ENCODE measurements around the gene TBC1D22A. TPM values are rescaled to one million over a fixed set of nuclear protein-coding genes. Genes with fewer than 3 reads are reported as not detected.

The TBC1D22A gene, protein sequence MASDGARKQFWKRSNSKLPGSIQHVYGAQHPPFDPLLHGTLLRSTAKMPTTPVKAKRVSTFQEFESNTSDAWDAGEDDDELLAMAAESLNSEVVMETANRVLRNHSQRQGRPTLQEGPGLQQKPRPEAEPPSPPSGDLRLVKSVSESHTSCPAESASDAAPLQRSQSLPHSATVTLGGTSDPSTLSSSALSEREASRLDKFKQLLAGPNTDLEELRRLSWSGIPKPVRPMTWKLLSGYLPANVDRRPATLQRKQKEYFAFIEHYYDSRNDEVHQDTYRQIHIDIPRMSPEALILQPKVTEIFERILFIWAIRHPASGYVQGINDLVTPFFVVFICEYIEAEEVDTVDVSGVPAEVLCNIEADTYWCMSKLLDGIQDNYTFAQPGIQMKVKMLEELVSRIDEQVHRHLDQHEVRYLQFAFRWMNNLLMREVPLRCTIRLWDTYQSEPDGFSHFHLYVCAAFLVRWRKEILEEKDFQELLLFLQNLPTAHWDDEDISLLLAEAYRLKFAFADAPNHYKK
- total RNA-seq: 10.3 and 15.3 TPM in 2 replicates
- polyA plus RNA-seq: 19.8 and 21.7 TPM in 2 replicates

DNA sequence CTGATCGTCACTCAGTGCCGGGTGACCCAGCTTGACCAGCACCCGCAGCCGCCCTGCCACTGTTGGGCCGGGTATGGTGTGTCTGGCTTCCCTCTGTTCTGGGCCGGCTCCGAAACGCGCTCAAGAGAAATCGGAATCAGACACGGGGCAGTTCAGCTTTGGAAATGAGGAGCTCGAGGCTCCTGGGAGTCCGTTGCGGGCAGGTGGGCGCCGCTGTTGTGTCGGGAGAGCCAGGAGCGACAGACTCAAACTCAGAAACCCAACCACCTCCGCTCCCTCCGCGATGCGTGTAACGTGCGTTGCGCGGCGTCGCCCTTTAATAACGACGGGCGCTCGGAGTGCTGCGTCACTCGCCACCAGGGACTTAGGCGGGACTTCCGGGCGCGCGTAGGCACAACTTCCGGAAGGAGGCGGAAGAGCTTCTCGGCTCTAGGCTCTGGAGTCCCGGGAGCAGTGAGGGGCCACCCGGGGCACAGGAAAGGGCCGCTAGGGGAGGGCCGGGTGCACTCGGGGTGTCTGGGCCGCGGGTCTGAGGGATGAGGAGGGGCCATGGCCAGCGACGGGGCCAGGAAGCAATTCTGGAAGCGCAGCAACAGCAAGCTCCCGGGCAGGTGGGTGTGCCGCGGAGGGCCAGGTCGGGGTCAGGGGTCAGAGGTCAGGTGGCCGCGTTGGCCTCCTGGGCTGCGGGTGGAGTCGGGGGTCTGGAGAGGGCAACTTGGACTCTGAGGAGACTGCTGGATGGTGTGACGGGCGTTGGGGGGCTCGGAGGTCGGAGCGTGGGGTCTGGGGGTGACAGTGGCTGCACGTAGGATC is at the start of gene TBC1D22A:
Gene TBC1D22A (plus strand): TSS at position 413 of the 813 bp plus-strand sequence. CDS start 137 bp downstream, at position 550.
- no peaks in the 10 kb centered on the region for H3K9me3 ChIP-seq (ENCODE audit: low read depth)
- H4K20me1 ChIP-seq (ENCODE audit: insufficient read depth, poor library complexity, severe bottlenecking): no peaks in the 10 kb centered on the region
- H3K27ac ChIP-seq: peak within 1 kb of the TSS; percentile 97
- WGBS (ENCODE audit: low lambda C conversion rate, missing lambda C conversion rate): 3% methylated on average over 55 of the region's 66 CpGs
- H3K4me3 ChIP-seq: peak within 1 kb of the TSS; percentile 79
- H2AFZ ChIP-seq: peak within 1 kb of the TSS; percentile 70
- TF ChIP-seq, protein P1, sequence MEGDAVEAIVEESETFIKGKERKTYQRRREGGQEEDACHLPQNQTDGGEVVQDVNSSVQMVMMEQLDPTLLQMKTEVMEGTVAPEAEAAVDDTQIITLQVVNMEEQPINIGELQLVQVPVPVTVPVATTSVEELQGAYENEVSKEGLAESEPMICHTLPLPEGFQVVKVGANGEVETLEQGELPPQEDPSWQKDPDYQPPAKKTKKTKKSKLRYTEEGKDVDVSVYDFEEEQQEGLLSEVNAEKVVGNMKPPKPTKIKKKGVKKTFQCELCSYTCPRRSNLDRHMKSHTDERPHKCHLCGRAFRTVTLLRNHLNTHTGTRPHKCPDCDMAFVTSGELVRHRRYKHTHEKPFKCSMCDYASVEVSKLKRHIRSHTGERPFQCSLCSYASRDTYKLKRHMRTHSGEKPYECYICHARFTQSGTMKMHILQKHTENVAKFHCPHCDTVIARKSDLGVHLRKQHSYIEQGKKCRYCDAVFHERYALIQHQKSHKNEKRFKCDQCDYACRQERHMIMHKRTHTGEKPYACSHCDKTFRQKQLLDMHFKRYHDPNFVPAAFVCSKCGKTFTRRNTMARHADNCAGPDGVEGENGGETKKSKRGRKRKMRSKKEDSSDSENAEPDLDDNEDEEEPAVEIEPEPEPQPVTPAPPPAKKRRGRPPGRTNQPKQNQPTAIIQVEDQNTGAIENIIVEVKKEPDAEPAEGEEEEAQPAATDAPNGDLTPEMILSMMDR (IDR thresholded peaks at IDR 0.05; ENCODE audit: poor library complexity): no peak
- no peak for TF ChIP-seq EZH2 (IDR thresholded peaks at IDR 0.05; ENCODE audit: borderline replicate concordance)
- no peak for TF ChIP-seq EZH2phosphoT487 (IDR thresholded peaks at IDR 0.05; ENCODE audit: low read depth, severe bottlenecking, unreplicated experiment)
- H3K79me2 ChIP-seq: peaks cover 58% of the 10 kb centered on the region
- H3K9me2 ChIP-seq (replicated peaks; ENCODE audit: insufficient read depth): no peaks in the 10 kb centered on the region
- no peaks in the 10 kb centered on the region for H3K27me3 ChIP-seq
- peaks cover 20% of the 10 kb centered on the region for H3K4me1 ChIP-seq (ENCODE audit: insufficient read depth)
- peak within 1 kb of the TSS; percentile 85 for H3K4me2 ChIP-seq
- no peaks in the 10 kb centered on the region for H3K36me3 ChIP-seq (replicated peaks; ENCODE audit: insufficient read depth, low read depth)
- peak; percentile 97 for DNase-seq (ENCODE audit: low spot score)

DNA sequence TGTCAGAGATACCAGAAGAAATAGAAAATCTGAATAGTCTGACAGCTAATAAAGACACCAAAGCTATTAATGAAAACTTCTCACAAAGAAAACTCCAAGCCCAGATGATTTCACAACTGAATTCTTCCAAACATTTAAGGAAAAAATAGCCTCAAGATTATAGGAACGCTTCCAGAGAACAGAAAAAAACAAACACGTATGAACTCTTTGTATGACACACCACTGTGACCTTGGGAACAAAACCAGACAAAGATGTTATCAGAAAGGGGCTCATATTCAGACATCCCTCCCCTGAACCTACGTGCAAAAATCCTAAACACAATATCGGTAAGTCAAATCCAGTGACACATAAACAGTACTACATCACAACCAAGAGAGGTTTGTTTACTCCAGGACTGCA is 47.9 kb upstream of the TBC1D22A start:
- whole genome bisulfite sequencing (ENCODE audit: low lambda C conversion rate, missing lambda C conversion rate): 75% methylated on average over 4 of the region's 4 CpGs
- no peaks in the 10 kb centered on the region for H3K27me3 ChIP-seq
- TF ChIP-seq EZH2 (IDR thresholded peaks at IDR 0.05; ENCODE audit: borderline replicate concordance): no peak
- TF ChIP-seq, protein P1 (IDR thresholded peaks at IDR 0.05; ENCODE audit: poor library complexity): no peak
- no peak for TF ChIP-seq EZH2phosphoT487 (IDR thresholded peaks at IDR 0.05; ENCODE audit: low read depth, severe bottlenecking, unreplicated experiment)
- no peak overlapping the region for H3K4me2 ChIP-seq
- H3K4me3 ChIP-seq: no peak overlapping the region
- no peaks in the 10 kb centered on the region for H3K9me2 ChIP-seq (replicated peaks; ENCODE audit: insufficient read depth)
- H3K36me3 ChIP-seq (replicated peaks; ENCODE audit: insufficient read depth, low read depth): no peaks in the 10 kb centered on the region
- H3K9me3 ChIP-seq (ENCODE audit: low read depth): no peaks in the 10 kb centered on the region
- no peak overlapping the region for H3K27ac ChIP-seq
- H3K79me2 ChIP-seq: peaks cover 9% of the 10 kb centered on the region
- no peaks in the 10 kb centered on the region for H3K4me1 ChIP-seq (ENCODE audit: insufficient read depth)
- no peak overlapping the region for H2AFZ ChIP-seq
- DNase-seq (ENCODE audit: low spot score): no peak
- H4K20me1 ChIP-seq (ENCODE audit: insufficient read depth, poor library complexity, severe bottlenecking): peaks cover 4% of the 10 kb centered on the region

DNA sequence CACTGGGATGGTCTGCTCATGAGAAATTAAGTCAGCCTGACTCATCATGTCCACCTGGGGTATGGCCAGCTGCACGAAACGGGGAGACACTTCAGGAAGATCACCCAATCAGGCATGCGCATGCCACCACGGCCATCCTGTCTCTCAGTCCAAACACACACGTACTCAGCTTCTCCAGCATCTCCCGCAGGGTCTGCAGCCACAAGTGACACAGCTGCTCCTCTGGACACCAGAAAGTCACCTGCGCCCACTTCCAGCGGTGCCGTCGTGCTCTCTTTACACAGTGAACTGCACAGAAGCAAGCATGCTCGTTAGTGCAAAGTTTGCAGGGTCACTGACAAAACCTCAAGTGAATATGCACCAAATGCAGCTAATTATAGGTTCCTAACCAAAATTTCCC is 42.5 kb upstream of the TBC1D22A start:
- Histone ChIP-seq H3K4me1 (ENCODE audit: insufficient read depth) (no peaks in the 10 kb centered on the region), H3K9me2 (replicated peaks; ENCODE audit: insufficient read depth) (no peaks in the 10 kb centered on the region), H4K20me1 (ENCODE audit: insufficient read depth, poor library complexity, severe bottlenecking) (peaks cover 25% of the 10 kb centered on the region), H3K79me2 (peaks cover 30% of the 10 kb centered on the region), H3K4me3 (no peak overlapping the region), H2AFZ (no peak overlapping the region), H3K36me3 (replicated peaks; ENCODE audit: insufficient read depth, low read depth) (no peaks in the 10 kb centered on the region), H3K27me3 (no peaks in the 10 kb centered on the region), H3K4me2 (no peak overlapping the region), H3K9me3 (ENCODE audit: low read depth) (no peaks in the 10 kb centered on the region), H3K27ac (no peak overlapping the region)
- no peak for TF ChIP-seq EZH2 (IDR thresholded peaks at IDR 0.05; ENCODE audit: borderline replicate concordance)
- no peak for TF ChIP-seq EZH2phosphoT487 (IDR thresholded peaks at IDR 0.05; ENCODE audit: low read depth, severe bottlenecking, unreplicated experiment)
- TF ChIP-seq, protein P1 (IDR thresholded peaks at IDR 0.05; ENCODE audit: poor library complexity): no peak
- no peak for DNase-seq (ENCODE audit: low spot score)
- WGBS (ENCODE audit: low lambda C conversion rate, missing lambda C conversion rate): 97% methylated on average over 11 of the region's 11 CpGs
